GM08714 (cell line): ENCODE results near the gene TRIM33.

Source experiments
- H3K4me3 ChIP-seq: fragments of 200-500 bp; sonication (Bioruptor generic); 2 replicates; pipeline ENCODE4 v1.5.1; 2014; ENCODE audit warnings: mild to moderate bottlenecking, low read length, inconsistent platforms
- ZNF274 ChIP-seq: IDR thresholded peaks from 2 replicates; pipeline ENCODE4 v1.6.1; 2012; ENCODE audit warnings: mild to moderate bottlenecking, low read depth, low read length

Gene TRIM33

DNA sequence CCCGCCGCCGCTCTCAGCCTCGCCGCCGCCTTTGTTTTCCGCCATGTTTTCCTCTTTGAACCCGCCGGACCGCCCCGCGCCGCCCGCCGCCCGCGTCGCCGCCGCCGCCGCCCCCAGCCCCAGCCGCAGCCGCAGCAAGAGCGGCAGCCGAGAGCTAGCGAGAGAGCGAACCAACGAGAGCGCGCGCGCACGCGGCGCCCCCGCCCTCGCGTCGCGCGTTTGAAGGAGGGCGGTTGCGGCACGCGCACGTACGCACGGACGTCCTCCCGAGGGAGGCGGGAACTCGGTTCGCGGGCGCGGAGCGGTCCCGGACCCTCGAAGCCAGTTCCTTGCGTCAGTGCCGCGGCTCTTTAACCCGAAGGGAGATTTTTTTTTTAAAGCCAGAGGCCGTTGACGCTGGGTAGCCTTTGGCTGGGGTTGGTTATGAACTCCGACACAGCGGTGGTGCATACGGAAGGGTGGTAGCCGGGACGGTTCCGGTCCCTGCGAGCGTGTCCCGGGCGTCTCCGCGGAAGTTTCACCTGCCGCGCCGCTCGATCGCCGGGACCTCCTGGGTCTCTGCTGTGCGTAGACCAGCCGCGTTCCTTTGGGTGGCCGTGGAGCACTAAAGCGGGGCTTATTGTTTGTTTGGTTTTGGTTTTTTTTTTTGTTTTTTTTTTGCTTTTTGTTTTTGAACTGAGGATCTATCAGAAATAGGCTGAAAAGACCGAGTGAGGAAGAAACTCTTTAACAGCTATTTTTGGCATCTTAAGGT, at the start of gene TRIM33:
TRIM33 (minus strand) TSS at position 172 of the 754 bp plus-strand sequence; CDS start at position 45, 127 bp downstream.
- no peak for TF ChIP-seq ZNF274
- H3K4me3 ChIP-seq: peak within 1 kb of the TSS; percentile 95

DNA sequence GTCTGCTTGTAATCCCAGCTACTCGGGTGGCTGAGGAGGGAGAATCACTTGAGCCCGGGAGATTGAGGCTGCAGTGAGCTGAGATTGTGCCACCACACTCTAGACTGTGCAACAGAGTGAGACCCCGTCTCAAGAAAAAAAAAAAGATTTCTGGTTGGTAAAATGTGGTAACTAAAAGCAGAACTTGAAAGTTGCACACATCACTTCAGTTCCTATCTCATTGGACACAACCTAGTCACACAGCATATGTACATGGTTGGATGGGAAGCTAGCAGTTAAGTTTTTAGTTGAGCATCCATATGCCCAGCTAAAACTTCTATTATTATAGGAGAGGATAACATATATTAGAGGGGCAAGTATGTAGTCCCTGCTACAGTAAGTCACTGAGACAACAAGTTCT, 48.4 kb upstream of the TRIM33 start:
- TF ChIP-seq ZNF274: no peak
- no peak overlapping the region for H3K4me3 ChIP-seq

DNA sequence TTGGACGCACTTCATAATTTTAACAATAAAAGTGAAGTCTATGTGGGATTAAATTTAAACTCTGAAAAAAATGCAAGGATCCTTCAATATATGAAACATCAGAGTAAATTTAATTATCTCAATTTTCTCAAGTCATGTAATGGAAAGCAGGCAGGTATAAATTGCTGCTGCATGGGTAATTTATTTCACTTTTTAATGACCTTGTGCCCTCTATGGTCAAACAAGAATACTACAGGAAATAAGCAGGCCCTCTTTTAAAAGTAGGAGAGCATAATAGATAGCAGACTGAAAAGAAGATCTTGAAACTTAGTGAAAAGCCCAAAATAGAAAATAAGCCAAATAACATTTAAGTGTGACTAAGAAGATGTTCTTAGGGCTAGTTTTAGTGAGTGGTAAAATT, 47.5 kb upstream of the TRIM33 start:
- H3K4me3 ChIP-seq: no peak overlapping the region
- no peak for TF ChIP-seq ZNF274

DNA sequence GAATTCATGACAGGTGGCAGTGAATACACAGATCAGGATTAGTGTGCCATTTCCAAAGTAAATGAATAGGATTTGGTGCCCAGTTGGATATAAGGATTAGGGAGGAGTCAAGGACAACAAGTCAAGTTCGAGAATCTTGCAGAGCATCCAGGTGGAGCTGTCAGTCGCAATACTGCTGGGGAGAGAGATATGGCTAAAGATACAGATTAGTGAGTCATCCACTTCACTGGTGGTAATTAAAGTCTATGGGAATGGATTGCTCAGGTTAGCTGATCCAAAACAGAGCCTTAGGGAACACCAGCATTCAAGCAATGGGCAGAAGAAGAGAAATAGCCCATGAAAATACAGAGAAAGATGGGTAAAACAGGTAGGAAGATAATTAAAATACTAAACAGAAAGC, 43.6 kb upstream of the TRIM33 start:
- no peak overlapping the region for H3K4me3 ChIP-seq
- no peak for TF ChIP-seq ZNF274

- no peak for TF ChIP-seq ZNF274
- no peak overlapping the region for H3K4me3 ChIP-seq
Observed at GRCh38 chr1:114552106-114552639, 41.2 kb upstream of the TRIM33 start.

- H3K4me3 ChIP-seq: no peak overlapping the region
- TF ChIP-seq ZNF274: no peak
Observed at GRCh38 chr1:114551400-114551799, 40.4 kb upstream of the TRIM33 start.

DNA sequence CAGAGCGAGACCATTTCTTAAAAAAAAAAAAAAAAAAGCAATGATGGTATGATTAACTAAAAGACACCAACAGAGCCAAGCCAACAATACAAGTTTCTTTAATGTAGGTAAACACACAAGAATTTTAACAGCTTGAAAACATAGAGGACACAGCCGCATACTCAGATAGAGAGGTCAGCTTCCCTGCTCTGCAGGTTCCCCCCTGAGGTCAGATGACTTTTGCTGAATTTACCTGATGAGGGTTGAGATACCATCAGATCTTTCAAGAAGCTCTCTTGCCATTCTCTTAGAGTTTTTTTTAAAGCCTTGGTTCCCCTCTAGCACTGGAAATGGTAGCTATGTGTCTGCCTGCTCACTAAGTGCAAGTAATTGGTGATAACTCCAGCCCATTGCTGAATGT, 39.3 kb upstream of the TRIM33 start:
- TF ChIP-seq ZNF274: no peak
- H3K4me3 ChIP-seq: no peak overlapping the region

GRCh38 chr1:114549137-114549536, 38.1 kb upstream of the TRIM33 start:
- no peak for TF ChIP-seq ZNF274
- no peak overlapping the region for H3K4me3 ChIP-seq

DNA sequence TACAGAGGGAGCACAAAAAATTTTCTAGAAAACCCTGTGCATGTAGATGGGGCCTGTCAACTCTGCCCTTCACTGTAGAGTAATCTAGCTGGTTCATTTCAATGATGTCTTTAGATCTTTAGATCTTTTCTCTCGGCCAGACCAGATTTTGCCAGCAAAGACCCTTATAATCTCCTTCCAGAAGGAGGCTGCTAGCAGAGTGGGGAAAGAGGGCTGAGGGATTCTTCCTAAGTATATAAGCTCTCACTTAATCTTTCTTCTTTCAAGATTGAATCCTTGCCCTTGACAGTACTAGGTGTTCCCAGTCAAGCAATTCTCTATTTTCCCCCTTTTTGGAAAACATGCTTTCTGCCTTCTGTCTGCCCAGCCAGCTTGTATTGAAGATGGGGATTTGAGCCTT, 36.1 kb upstream of the TRIM33 start:
- H3K4me3 ChIP-seq: no peak overlapping the region
- no peak for TF ChIP-seq ZNF274

- TF ChIP-seq ZNF274: no peak
- no peak overlapping the region for H3K4me3 ChIP-seq
Observed at GRCh38 chr1:114545796-114546195, 34.8 kb upstream of the TRIM33 start.

DNA sequence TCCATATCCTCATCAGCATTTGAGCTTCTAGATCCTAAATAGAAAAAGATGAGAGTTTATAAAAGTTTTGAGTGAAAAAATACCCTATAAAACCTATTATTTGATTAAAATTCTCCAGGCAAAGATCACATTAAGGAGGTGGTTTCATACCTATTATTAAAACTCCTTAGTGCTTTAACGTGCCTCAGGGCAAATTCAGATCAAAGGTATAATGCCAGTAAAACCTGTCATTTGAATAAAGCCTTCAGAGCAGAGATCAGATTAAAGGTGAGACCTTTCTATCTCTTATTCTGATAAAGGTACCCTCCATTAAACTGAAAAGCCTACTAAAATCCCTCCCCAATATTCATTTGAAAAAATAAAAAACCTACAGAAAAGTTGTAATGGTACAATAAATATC, 34.3 kb upstream of the TRIM33 start:
- H3K4me3 ChIP-seq: no peak overlapping the region
- no peak for TF ChIP-seq ZNF274

DNA sequence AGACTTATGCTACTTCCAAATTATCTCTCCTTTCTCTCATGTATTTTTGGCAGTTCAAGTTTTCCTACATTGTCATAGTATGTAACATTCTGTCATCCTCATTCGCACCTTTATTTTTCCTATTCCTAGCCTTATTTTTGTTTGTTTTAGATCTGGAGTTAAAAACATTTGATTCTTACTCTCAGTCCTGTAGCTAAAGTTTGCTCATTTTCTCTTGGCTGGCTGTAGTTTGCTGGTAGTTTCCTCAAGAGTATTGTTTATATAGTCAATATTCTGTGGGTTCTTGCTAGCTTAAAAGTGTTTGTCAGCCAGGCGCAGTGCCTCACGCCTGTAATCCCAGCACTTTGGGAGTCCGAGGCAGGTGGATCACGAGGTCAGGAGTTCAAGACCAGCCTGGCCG, 29.8 kb upstream of the TRIM33 start:
- no peak for TF ChIP-seq ZNF274
- no peak overlapping the region for H3K4me3 ChIP-seq

- no peak for TF ChIP-seq ZNF274
Observed at GRCh38 chr1:114540272-114540671, 29.3 kb upstream of the TRIM33 start.

GRCh38 chr1:114536043-114536442, 25.0 kb upstream of the TRIM33 start:
- no peak for TF ChIP-seq ZNF274
- H3K4me3 ChIP-seq: no peak overlapping the region

More at GRCh38 chr1:114540272-114540671, 29.3 kb upstream of the TRIM33 start:
- no peak overlapping the region for H3K4me3 ChIP-seq

DNA sequence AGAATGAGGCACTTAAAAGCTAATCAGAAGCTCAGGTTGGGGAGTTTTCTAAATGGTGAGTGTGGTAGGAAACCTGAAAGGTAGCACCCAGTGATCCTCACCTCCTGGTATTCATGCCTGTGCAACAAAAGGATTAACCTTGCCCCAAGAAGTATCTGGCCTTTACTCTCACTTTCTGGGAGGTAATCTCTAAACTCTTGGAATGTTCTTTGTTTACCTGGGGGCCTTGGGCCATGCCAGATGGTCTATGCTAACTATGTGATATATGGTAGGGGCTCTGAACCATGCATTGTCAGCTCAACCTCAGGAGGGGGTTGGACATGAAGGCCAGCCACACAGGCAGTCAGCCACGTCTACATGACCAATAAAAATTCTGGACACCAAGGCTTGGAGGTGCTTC, 24.4 kb upstream of the TRIM33 start:
- no peak overlapping the region for H3K4me3 ChIP-seq
- TF ChIP-seq ZNF274: no peak

GRCh38 chr1:114531094-114531493, 20.1 kb upstream of the TRIM33 start:
- no peak overlapping the region for H3K4me3 ChIP-seq
- no peak for TF ChIP-seq ZNF274
